ACC112 (cell line): ENCODE results near the gene HUWE1.

Source experiments
- H2AFZ ChIP-seq: fragments of 200-600 bp; sonication (generic); one replicate; pipeline ENCODE4 v1.6.0; 2017; ENCODE audit warnings: antibody characterized with exemption, low read length; ENCODE audit not compliant: unreplicated experiment
- H3K27ac ChIP-seq: fragments of 200-600 bp; sonication (generic); 2 replicates; pipeline ENCODE4 v1.5.1; 2014; ENCODE audit warnings: low read depth, mild to moderate bottlenecking, antibody characterized with exemption, low read length, moderate library complexity
- H3K27me3 ChIP-seq: fragments of 200-600 bp; sonication (generic); 2 replicates; pipeline ENCODE4 v1.6.1; 2014; ENCODE audit warnings: mild to moderate bottlenecking, antibody characterized with exemption, low read length, moderate library complexity, mixed read lengths; ENCODE audit not compliant: insufficient read depth
- H3K36me3 ChIP-seq: fragments of 200-600 bp; sonication (generic); 2 replicates; pipeline ENCODE4 v1.6.1; 2016; ENCODE audit warnings: mild to moderate bottlenecking, antibody characterized with exemption, low read length, moderate library complexity, mixed read lengths; ENCODE audit not compliant: insufficient read depth
- H3K4me1 ChIP-seq: fragments of 200-600 bp; sonication (generic); one replicate; pipeline ENCODE4 v1.6.1; 2016; ENCODE audit warnings: low read length, mixed read lengths; ENCODE audit not compliant: insufficient read depth, unreplicated experiment, control insufficient read depth
- H3K4me3 ChIP-seq: fragments of 200-600 bp; sonication (generic); 2 replicates; pipeline ENCODE4 v1.5.1; 2014; ENCODE audit warnings: mild to moderate bottlenecking, low read depth, low read length
- H3K79me2 ChIP-seq: fragments of 200-600 bp; sonication (generic); one replicate; pipeline ENCODE4 v1.6.0; 2016; ENCODE audit warnings: low read length; ENCODE audit not compliant: control insufficient read depth, unreplicated experiment, insufficient read depth

HUWE1 gene

DNA sequence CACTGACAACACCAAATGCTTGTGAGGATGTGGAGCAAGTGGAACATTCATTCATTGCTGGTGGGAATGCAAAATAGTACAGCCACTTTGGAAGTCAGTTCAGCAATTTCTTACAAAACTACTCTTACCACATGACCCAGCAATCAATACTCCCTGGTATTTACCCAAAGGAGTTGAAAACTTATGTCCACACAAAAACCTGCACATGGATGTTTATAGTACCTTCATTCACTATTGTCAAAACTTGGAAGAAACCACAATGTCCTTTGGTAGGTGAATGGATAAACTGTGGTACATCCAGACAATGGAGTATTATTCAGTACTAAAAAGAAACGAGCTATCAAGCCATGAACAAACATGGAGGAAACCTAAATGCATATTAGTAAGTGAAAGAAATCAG is 27.5 kb downstream of the HUWE1 start:
- Histone ChIP-seq H3K79me2 (peaks cover 81% of the 10 kb centered on the region), H3K27ac (no peak overlapping the region), H2AFZ (no peak overlapping the region), H3K36me3 (no peaks in the 10 kb centered on the region; the same call in 1 of the 2 replicates), H3K27me3 (no peaks in the 10 kb centered on the region), H3K4me1 (no peaks in the 10 kb centered on the region), H3K4me3 (no peak overlapping the region)

DNA sequence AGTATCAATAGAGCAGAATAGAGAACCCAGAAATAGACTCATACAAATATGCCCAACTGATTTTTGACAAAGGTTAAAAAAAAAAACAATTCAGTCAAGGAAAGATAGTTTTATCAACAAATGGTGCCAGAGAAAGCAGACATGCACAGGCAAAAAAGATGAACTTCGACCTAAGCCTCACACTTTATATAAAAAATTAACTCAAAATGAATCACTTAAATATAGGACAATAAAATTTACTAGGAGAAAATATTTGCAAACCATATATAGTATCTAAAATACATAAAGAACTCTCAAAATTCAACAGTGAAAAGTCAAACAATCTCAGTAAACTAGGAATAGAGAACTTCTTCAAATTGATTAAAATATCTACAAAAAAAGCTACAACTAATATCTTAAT is 29.7 kb downstream of the HUWE1 start:
- H2AFZ ChIP-seq, result no peak overlapping the region
- H3K27me3 ChIP-seq, result no peaks in the 10 kb centered on the region
- H3K79me2 ChIP-seq, result peaks cover 76% of the 10 kb centered on the region
- no peaks in the 10 kb centered on the region for H3K4me1 ChIP-seq
- H3K27ac ChIP-seq, result no peak overlapping the region
- H3K36me3 ChIP-seq, result no peaks in the 10 kb centered on the region; the same call in 1 of the 2 replicates
- H3K4me3 ChIP-seq, result no peak overlapping the region

GRCh38 chrX:53654376-53654775 is 32.1 kb downstream of the HUWE1 start:
- H3K4me1 ChIP-seq, result no peaks in the 10 kb centered on the region
- no peaks in the 10 kb centered on the region for H3K27me3 ChIP-seq
- peaks cover 75% of the 10 kb centered on the region for H3K79me2 ChIP-seq
- no peak overlapping the region for H3K4me3 ChIP-seq
- no peak overlapping the region for H2AFZ ChIP-seq
- no peaks in the 10 kb centered on the region; the same call in none of the 2 replicates for H3K36me3 ChIP-seq
- H3K27ac ChIP-seq, result no peak overlapping the region

DNA sequence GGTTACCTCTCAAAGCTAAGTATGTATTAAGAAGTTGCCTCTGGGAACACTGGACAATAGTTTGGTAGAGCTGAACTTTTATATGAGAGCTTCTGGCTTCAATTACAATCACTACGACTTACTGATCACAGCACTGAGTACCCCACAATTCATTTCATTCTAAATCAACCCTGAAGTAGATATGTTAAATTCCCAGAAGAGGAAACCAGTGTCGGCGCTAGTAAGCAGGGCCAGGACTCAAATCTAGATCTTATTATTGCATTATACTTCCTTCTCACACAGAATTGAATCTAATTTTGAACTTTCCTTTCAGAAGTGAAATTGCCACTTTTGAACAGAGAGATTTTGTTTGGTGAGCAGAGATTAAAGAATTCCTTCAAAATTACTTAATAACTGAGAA is 41.8 kb downstream of the HUWE1 start:
- Histone ChIP-seq H3K36me3 (peaks cover 27% of the 10 kb centered on the region), H3K27me3 (no peaks in the 10 kb centered on the region), H3K4me3 (no peak overlapping the region), H3K4me1 (no peaks in the 10 kb centered on the region), H2AFZ (no peak overlapping the region), H3K27ac (no peak overlapping the region), H3K79me2 (peaks cover 25% of the 10 kb centered on the region)

GRCh38 chrX:53642337-53642736 is 44.2 kb downstream of the HUWE1 start:
- no peaks in the 10 kb centered on the region for H3K4me1 ChIP-seq
- H3K27ac ChIP-seq, result no peak overlapping the region
- H3K79me2 ChIP-seq, result peaks cover 22% of the 10 kb centered on the region
- peaks cover 31% of the 10 kb centered on the region for H3K36me3 ChIP-seq
- H2AFZ ChIP-seq, result no peak overlapping the region
- H3K4me3 ChIP-seq, result no peak overlapping the region
- no peaks in the 10 kb centered on the region for H3K27me3 ChIP-seq

- H3K36me3 ChIP-seq, result peaks cover 33% of the 10 kb centered on the region
- no peak overlapping the region for H2AFZ ChIP-seq
- no peaks in the 10 kb centered on the region for H3K27me3 ChIP-seq
Observed at GRCh38 chrX:53639257-53639656, 47.3 kb downstream of the HUWE1 start.

GRCh38 chrX:53637479-53637878 is 49.0 kb downstream of the HUWE1 start:
- Histone ChIP-seq H2AFZ (no peak overlapping the region), H3K4me1 (no peaks in the 10 kb centered on the region), H3K36me3 (peaks cover 32% of the 10 kb centered on the region), H3K27me3 (no peaks in the 10 kb centered on the region), H3K4me3 (no peak overlapping the region), H3K27ac (no peak overlapping the region), H3K79me2 (peaks cover 29% of the 10 kb centered on the region)

More at GRCh38 chrX:53639257-53639656, 47.3 kb downstream of the HUWE1 start:
- Histone ChIP-seq H3K4me3 (no peak overlapping the region), H3K79me2 (peaks cover 31% of the 10 kb centered on the region), H3K4me1 (no peaks in the 10 kb centered on the region), H3K27ac (no peak overlapping the region)

- no peak overlapping the region for H3K27ac ChIP-seq
- peaks cover 3% of the 10 kb centered on the region for H3K4me1 ChIP-seq
- no peak overlapping the region for H3K4me3 ChIP-seq
- peaks cover 39% of the 10 kb centered on the region for H3K36me3 ChIP-seq
- no peak overlapping the region for H2AFZ ChIP-seq
- peaks cover 9% of the 10 kb centered on the region for H3K79me2 ChIP-seq
- no peaks in the 10 kb centered on the region for H3K27me3 ChIP-seq
Observed at GRCh38 chrX:53631156-53631555, 55.4 kb downstream of the HUWE1 start.

DNA sequence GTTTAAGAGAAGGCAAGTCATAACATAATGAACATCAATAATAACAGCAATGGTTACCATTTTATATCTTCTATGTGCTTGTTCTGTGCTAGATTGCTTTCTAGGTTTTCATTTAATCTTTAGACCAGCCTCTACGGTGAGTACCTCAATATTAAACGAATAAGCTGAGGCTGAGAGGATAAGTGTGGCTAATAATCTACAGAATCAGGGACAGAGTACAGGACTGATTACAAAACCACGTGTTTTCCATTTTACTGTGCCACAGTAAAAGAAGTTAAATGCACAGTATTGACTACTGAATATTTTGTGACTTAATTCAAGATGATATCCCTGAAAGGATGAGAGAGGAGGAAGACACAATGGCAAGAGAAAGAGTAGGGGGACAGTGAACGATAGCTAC is 56.3 kb downstream of the HUWE1 start:
- Histone ChIP-seq H3K27ac (no peak overlapping the region), H3K4me3 (no peak overlapping the region), H3K27me3 (no peaks in the 10 kb centered on the region), H3K36me3 (peaks cover 39% of the 10 kb centered on the region), H3K4me1 (peaks cover 3% of the 10 kb centered on the region), H3K79me2 (peaks cover 3% of the 10 kb centered on the region), H2AFZ (no peak overlapping the region)

- H3K36me3 ChIP-seq, result peaks cover 15% of the 10 kb centered on the region
- H3K27me3 ChIP-seq, result no peaks in the 10 kb centered on the region
- no peak overlapping the region for H3K4me3 ChIP-seq
- no peaks in the 10 kb centered on the region for H3K4me1 ChIP-seq
- H2AFZ ChIP-seq, result no peak overlapping the region
- H3K27ac ChIP-seq, result no peak overlapping the region
- H3K79me2 ChIP-seq, result peaks cover 26% of the 10 kb centered on the region
Observed at GRCh38 chrX:53622431-53622830, 64.1 kb downstream of the HUWE1 start.

DNA sequence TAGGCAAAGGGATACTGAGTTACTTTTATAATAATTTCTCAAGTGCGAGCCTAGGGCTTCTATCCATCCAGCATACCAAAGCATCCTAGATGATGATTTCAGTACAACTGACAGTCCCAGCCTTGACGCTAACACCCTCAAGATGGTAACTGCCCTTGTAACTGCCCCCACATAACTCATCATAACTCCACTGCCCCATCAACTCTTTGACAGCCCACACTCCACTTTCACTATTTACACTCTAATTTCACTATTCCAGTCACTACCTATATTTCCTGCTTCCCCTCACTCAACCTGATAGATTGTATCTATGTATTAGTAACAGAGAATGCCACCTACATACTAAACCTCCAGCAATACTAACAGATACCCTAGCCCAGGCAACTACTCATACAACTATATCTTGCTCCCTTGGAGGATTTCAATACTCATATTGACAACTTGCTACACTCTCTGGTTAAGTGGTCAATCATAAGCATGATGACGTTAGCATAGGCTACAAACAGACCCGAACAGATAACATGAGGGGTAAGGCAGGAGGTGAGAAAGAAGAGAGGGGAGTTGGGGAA is 65.0 kb downstream of the HUWE1 start:
- H2AFZ ChIP-seq, result no peak overlapping the region
- no peak overlapping the region for H3K27ac ChIP-seq
- peaks cover 16% of the 10 kb centered on the region for H3K36me3 ChIP-seq
- H3K4me3 ChIP-seq, result no peak overlapping the region
- H3K79me2 ChIP-seq, result peaks cover 26% of the 10 kb centered on the region
- H3K4me1 ChIP-seq, result no peaks in the 10 kb centered on the region
- no peaks in the 10 kb centered on the region for H3K27me3 ChIP-seq
